HG03442 (cell line): ENCODE data around the gene SLIT1.
A peak's percentile ranks its signal among the peaks of the same experiment; 100 is the strongest.

Experiments used
- ATAC-seq: cut with Tn5 transposase; IDR thresholded peaks from one replicate; pipeline ENCODE4 v1.9.1; 2021; ENCODE audit warnings: mild to moderate bottlenecking, moderate library complexity; ENCODE audit not compliant: unreplicated experiment

SLIT1 gene

GRCh38 chr10:96986200-96986856 lies 199.4 kb downstream of the SLIT1 start:
- ATAC-seq: no peak

- ATAC-seq: no peak
These were observed 201.1 kb downstream of the SLIT1 start for GRCh38 chr10:96984541-96985131.

GRCh38 chr10:96982149-96982930 lies 203.4 kb downstream of the SLIT1 start:
- ATAC-seq: no peak

- ATAC-seq: peak; percentile 69
These were observed 207.1 kb downstream of the SLIT1 start for GRCh38 chr10:96978621-96979154.

- no peak for ATAC-seq
These were observed 210.6 kb downstream of the SLIT1 start for GRCh38 chr10:96975136-96975535.

GRCh38 chr10:96973809-96974747 lies 211.7 kb downstream of the SLIT1 start:
- ATAC-seq: no peak

GRCh38 chr10:96972264-96972663 lies 213.5 kb downstream of the SLIT1 start:
- ATAC-seq: no peak

- ATAC-seq: no peak
These were observed 214.4 kb downstream of the SLIT1 start for GRCh38 chr10:96971324-96971723.

GRCh38 chr10:96968682-96969423 lies 216.9 kb downstream of the SLIT1 start:
- no peak for ATAC-seq

GRCh38 chr10:96967847-96968246 lies 217.9 kb downstream of the SLIT1 start:
- ATAC-seq: no peak

GRCh38 chr10:96964131-96964530 lies 221.6 kb downstream of the SLIT1 start:
- no peak for ATAC-seq

- no peak for ATAC-seq
These were observed 224.9 kb downstream of the SLIT1 start for GRCh38 chr10:96960872-96961271.

- ATAC-seq: no peak
These were observed 226.0 kb downstream of the SLIT1 start for GRCh38 chr10:96959733-96960132.

GRCh38 chr10:96958071-96958470 lies 227.7 kb downstream of the SLIT1 start:
- ATAC-seq: no peak

- ATAC-seq: no peak
These were observed 230.0 kb downstream of the SLIT1 start for GRCh38 chr10:96955794-96956193.

GRCh38 chr10:96951954-96952353 lies 233.8 kb downstream of the SLIT1 start:
- ATAC-seq: no peak

- no peak for ATAC-seq
These were observed 236.6 kb downstream of the SLIT1 start for GRCh38 chr10:96949039-96949683.
